Mesodermal cell (in vitro differentiated cells): ENCODE data around the gene UGT1A5.

Experiments
- H3K27ac ChIP-seq: 2 replicates; pipeline ENCODE4 v1.7.0; 2013; ENCODE audit warnings: mild to moderate bottlenecking, low read depth, low read length, moderate library complexity; ENCODE audit not compliant: severe bottlenecking
- H3K36me3 ChIP-seq: 2 replicates; pipeline ENCODE4 v1.7.1; 2013; ENCODE audit warnings: mild to moderate bottlenecking, low read length, moderate library complexity; ENCODE audit not compliant: control insufficient read depth, insufficient read depth
- H3K4me1 ChIP-seq: one replicate; pipeline ENCODE4 v1.7.1; 2013; ENCODE audit warnings: mild to moderate bottlenecking, low read length; ENCODE audit not compliant: insufficient read depth, control insufficient read depth, poor library complexity, severe bottlenecking
- H3K4me3 ChIP-seq: 2 replicates; pipeline ENCODE4 v1.7.0; 2013; ENCODE audit warnings: low read length, control low read depth, mild to moderate bottlenecking; ENCODE audit not compliant: insufficient read depth, poor library complexity, severe bottlenecking; ENCODE audit errors: extremely low read depth
- H3K9me3 ChIP-seq: 2 replicates; pipeline ENCODE4 v1.7.1; 2013; ENCODE audit warnings: mild to moderate bottlenecking, low read length, moderate library complexity; ENCODE audit not compliant: control insufficient read depth
- WGBS, 2 experiments: methylation state at CpG; one replicate each; pipeline ENCODE4 v1.1.5; 2013; ENCODE audit warnings: missing lambda C conversion rate in 2 of 2; ENCODE audit not compliant: insufficient coverage in 2 of 2; 5-methylcytosine and 5-hydroxymethylcytosine counted together

Gene UGT1A5

GRCh38 chr2:233818639-233819621 lies 106.2 kb downstream of the UGT1A5 start:
- Histone ChIP-seq H3K9me3 (no peaks in the 10 kb centered on the region), H3K4me3 (no peak overlapping the region), H3K36me3 (no peaks in the 10 kb centered on the region), H3K4me1 (no peaks in the 10 kb centered on the region), H3K27ac (no peak overlapping the region)
- 77 to 81% methylated on average over 14 to 15 of the region's 17 CpGs for WGBS, 2 experiments

- H3K9me3 ChIP-seq: no peaks in the 10 kb centered on the region
- no peaks in the 10 kb centered on the region for H3K36me3 ChIP-seq
- H3K27ac ChIP-seq: no peak overlapping the region
- WGBS, 2 experiments: 87 to 92% methylated on average over 15 to 16 of the region's 18 CpGs
- no peaks in the 10 kb centered on the region for H3K4me1 ChIP-seq
- H3K4me3 ChIP-seq: no peak overlapping the region
These were observed 107.4 kb downstream of the UGT1A5 start for GRCh38 chr2:233819884-233820773.

- 82 to 85% methylated on average over 3 of the region's 6 CpGs for WGBS, 2 experiments
- no peaks in the 10 kb centered on the region for H3K36me3 ChIP-seq
- H3K27ac ChIP-seq: no peak overlapping the region
- H3K4me1 ChIP-seq: no peaks in the 10 kb centered on the region
- H3K9me3 ChIP-seq: no peaks in the 10 kb centered on the region
- no peak overlapping the region for H3K4me3 ChIP-seq
These were observed 108.0 kb downstream of the UGT1A5 start for GRCh38 chr2:233820774-233821105.

- WGBS, 2 experiments: 90 to 91% methylated on average over 3 of the region's 3 CpGs
- no peak overlapping the region for H3K4me3 ChIP-seq
- H3K27ac ChIP-seq: no peak overlapping the region
- no peaks in the 10 kb centered on the region for H3K4me1 ChIP-seq
- no peaks in the 10 kb centered on the region for H3K36me3 ChIP-seq
- peaks cover under 1% of the 10 kb centered on the region for H3K9me3 ChIP-seq
These were observed 108.5 kb downstream of the UGT1A5 start for GRCh38 chr2:233821196-233821595.

- H3K9me3 ChIP-seq: peaks cover 4% of the 10 kb centered on the region
- no peak overlapping the region for H3K4me3 ChIP-seq
- no peak overlapping the region for H3K27ac ChIP-seq
- H3K4me1 ChIP-seq: no peaks in the 10 kb centered on the region
- WGBS, 2 experiments: 94 to 98% methylated on average over 5 to 8 of the region's 8 CpGs
- H3K36me3 ChIP-seq: no peaks in the 10 kb centered on the region
These were observed 109.0 kb downstream of the UGT1A5 start for GRCh38 chr2:233821709-233822100.

GRCh38 chr2:233822101-233822771 lies 109.5 kb downstream of the UGT1A5 start:
- Histone ChIP-seq H3K9me3 (peaks cover 4% of the 10 kb centered on the region), H3K36me3 (no peaks in the 10 kb centered on the region), H3K4me1 (no peaks in the 10 kb centered on the region), H3K4me3 (no peak overlapping the region), H3K27ac (no peak overlapping the region)
- WGBS, 2 experiments: 88 to 92% methylated on average over 20 to 21 of the region's 21 CpGs
